ENCODE results near the gene TMEM218.

DNA sequence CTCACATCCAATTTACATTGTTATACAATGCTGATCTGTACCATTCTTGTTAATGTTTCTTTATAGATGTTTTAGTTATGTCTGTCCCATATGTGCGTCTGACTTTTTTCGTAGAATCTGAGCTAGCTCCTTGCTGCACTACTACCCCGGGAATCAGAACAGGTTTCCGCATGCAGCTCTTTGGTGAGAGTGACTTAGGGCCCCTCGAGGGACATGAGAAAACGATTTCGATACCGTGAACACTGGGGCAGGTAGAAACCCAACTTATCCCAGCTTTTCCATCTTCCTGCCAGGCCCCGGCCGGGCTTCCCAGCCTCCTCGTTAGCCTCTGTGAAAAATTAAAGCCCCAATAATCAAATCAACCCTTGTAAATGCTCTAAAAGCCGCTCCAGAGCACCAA lies 29.8 kb upstream of the TMEM218 start:
- TF ChIP-seq, protein P1, sequence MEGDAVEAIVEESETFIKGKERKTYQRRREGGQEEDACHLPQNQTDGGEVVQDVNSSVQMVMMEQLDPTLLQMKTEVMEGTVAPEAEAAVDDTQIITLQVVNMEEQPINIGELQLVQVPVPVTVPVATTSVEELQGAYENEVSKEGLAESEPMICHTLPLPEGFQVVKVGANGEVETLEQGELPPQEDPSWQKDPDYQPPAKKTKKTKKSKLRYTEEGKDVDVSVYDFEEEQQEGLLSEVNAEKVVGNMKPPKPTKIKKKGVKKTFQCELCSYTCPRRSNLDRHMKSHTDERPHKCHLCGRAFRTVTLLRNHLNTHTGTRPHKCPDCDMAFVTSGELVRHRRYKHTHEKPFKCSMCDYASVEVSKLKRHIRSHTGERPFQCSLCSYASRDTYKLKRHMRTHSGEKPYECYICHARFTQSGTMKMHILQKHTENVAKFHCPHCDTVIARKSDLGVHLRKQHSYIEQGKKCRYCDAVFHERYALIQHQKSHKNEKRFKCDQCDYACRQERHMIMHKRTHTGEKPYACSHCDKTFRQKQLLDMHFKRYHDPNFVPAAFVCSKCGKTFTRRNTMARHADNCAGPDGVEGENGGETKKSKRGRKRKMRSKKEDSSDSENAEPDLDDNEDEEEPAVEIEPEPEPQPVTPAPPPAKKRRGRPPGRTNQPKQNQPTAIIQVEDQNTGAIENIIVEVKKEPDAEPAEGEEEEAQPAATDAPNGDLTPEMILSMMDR (conservative IDR thresholded peaks at IDR 0.05), result no peak
- no peak for TF ChIP-seq EZH2 (IDR thresholded peaks at IDR 0.05; ENCODE audit: low read depth)

Measured in PC-9 (cell line).